Measurements from ENCODE around the gene PAPOLA.

PAPOLA gene

GRCh38 chr14:96538097-96538989 is 36.2 kb downstream of the PAPOLA start:
- no peak for TF ChIP-seq CTCF (IDR thresholded peaks at IDR 0.05)

- no peak for TF ChIP-seq CTCF (IDR thresholded peaks at IDR 0.05)
These were observed 36.8 kb downstream of the PAPOLA start for GRCh38 chr14:96538990-96539317.

- no peak for TF ChIP-seq CTCF (IDR thresholded peaks at IDR 0.05)
These were observed 52.2 kb downstream of the PAPOLA start for GRCh38 chr14:96554315-96554910.

GRCh38 chr14:96559571-96559970 is 57.4 kb downstream of the PAPOLA start:
- TF ChIP-seq CTCF (IDR thresholded peaks at IDR 0.05), result no peak

GRCh38 chr14:96564389-96564788 is 62.2 kb downstream of the PAPOLA start:
- TF ChIP-seq CTCF (IDR thresholded peaks at IDR 0.05), result peak; percentile 49

GRCh38 chr14:96565811-96566210 is 63.6 kb downstream of the PAPOLA start:
- no peak for TF ChIP-seq CTCF (IDR thresholded peaks at IDR 0.05)

- peak; percentile 75 for TF ChIP-seq CTCF (IDR thresholded peaks at IDR 0.05)
These were observed 65.2 kb downstream of the PAPOLA start for GRCh38 chr14:96567289-96567899.

Measured in LNCAP (cell line).